Stimulated activated CD4-positive, alpha-beta T cell treated with anti-CD3 and anti-CD28 coated beads, Interleukin-15, amount 100 ng/mL, for 48 hours (primary cell): ENCODE results near the gene GNPTAB.

Experiments
- DNase-seq, 2 donors: peaks; one replicate each; pipeline ENCODE4 v3.0.0-alpha.2; 2020; ENCODE audit warnings: low read depth in 2 of 2

The GNPTAB gene

GRCh38 chr12:101772012-101772775, 58.6 kb downstream of the GNPTAB start:
- no peak for DNase-seq

GRCh38 chr12:101769865-101770264, 60.9 kb downstream of the GNPTAB start:
- no peak for DNase-seq

GRCh38 chr12:101768781-101769180, 62.0 kb downstream of the GNPTAB start:
- no peak for DNase-seq

- no peak for DNase-seq
These were observed 63.2 kb downstream of the GNPTAB start for GRCh38 chr12:101767537-101767936.

GRCh38 chr12:101764051-101764792, 66.5 kb downstream of the GNPTAB start:
- DNase-seq = no peak

- DNase-seq = no peak
These were observed 67.4 kb downstream of the GNPTAB start for GRCh38 chr12:101763246-101763931.

- DNase-seq = no peak
These were observed 69.0 kb downstream of the GNPTAB start for GRCh38 chr12:101761781-101762180.

- no peak for DNase-seq
These were observed 69.4 kb downstream of the GNPTAB start for GRCh38 chr12:101761350-101761749.

- no peak for DNase-seq
These were observed 71.2 kb downstream of the GNPTAB start for GRCh38 chr12:101759396-101760047.

- DNase-seq = no peak
These were observed 80.6 kb downstream of the GNPTAB start for GRCh38 chr12:101750152-101750551.

GRCh38 chr12:101749657-101750056, 81.1 kb downstream of the GNPTAB start:
- no peak for DNase-seq

- DNase-seq = no peak
These were observed 81.9 kb downstream of the GNPTAB start for GRCh38 chr12:101748907-101749306.

GRCh38 chr12:101747697-101748096, 83.1 kb downstream of the GNPTAB start:
- DNase-seq = no peak

- DNase-seq = no peak
These were observed 84.1 kb downstream of the GNPTAB start for GRCh38 chr12:101746661-101747060.

- no peak for DNase-seq
These were observed 84.6 kb downstream of the GNPTAB start for GRCh38 chr12:101746196-101746595.

GRCh38 chr12:101745481-101745880, 85.3 kb downstream of the GNPTAB start:
- DNase-seq = no peak

- DNase-seq = no peak
These were observed 86.9 kb downstream of the GNPTAB start for GRCh38 chr12:101743724-101744472.

- DNase-seq = no peak
These were observed 87.5 kb downstream of the GNPTAB start for GRCh38 chr12:101743242-101743641.

- DNase-seq = no peak
These were observed 89.8 kb downstream of the GNPTAB start for GRCh38 chr12:101740980-101741379.

- DNase-seq = no peak
These were observed 90.2 kb downstream of the GNPTAB start for GRCh38 chr12:101740566-101740965.

GRCh38 chr12:101738920-101739665, 91.7 kb downstream of the GNPTAB start, which contains the start of gene SYCP3:
Gene SYCP3, minus strand, starts transcription at chr12:101739462. Its CDS starts 1,527 bp downstream, at chr12:101737935.
- DNase-seq = no peak
